NOMO-1 treated with DMSO at 0.1 percent for 48 hours (cell line): ENCODE measurements around the gene PIGO.
A peak's percentile ranks its signal among the peaks of the same experiment; 100 is the strongest.

ENCODE experiments used
- DNase-seq: peaks from one replicate; lab custom pipeline; 2025; ENCODE audit not compliant: unreplicated experiment; lab: John Stamatoyannopoulos, UW

Gene PIGO

DNA sequence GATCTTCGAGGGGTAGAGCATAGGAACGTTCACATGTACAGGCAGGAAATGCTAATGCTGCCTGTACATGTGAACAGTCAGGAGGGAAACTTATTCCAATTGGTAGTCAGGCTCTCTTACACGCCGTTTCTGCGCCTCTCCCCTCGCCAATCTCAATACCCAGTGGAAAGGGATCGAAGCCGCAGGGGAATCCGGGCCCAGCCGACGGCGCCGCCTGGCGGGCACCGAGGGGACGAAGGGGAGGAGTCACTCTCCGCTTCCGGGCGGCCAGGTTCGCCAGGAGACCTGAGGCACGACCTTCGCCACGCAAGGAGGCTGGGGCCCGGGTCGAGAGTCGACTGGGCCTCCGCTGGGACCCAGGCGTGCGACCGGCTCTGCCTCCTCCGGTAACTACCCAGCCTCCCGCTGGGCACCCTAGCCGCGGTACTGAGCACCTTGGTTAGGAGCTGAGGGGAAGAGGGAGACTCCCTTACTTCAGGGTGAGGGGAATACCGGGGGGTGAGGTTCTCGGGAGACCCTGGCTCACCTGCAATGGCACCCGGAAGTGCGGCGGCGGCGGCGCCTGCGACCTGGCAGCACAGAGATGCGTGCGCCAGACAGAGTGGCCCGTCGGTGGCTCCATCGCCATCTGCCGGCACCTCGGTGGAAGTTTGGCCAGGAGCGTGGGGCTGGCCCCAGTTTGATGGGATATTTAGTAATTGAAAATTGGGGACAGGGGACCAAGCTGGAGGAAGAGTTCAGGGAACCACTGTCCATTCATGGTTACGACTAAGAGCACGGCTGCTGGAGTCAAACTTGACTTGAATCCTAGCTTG, at the start of gene PIGO:
Gene PIGO, minus strand, starts transcription at position 557 of the 815 bp plus-strand sequence. CDS start 1,026 bp downstream, outside the sequence.
- peak; percentile 93 for DNase-seq

DNA sequence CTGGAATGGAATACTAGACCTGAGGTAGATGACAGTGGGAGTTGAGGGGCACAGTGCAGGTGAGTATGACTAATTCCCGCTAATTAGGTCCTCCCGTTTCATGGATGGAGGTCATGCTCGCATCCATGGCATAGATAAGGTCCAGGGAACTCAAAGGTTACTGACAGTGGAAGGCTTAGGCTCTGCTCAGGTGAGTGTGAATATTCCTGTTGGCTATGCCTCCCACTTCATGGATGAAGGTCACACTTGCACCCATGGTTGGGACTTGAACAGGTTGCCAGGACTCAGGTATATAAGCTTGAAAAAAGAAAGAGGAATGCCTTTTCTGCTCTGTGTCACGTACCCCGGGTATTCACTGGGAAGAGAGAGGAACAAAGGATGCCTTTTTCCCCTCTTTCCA, 45.6 kb upstream of the PIGO start:
- no peak for DNase-seq

DNA sequence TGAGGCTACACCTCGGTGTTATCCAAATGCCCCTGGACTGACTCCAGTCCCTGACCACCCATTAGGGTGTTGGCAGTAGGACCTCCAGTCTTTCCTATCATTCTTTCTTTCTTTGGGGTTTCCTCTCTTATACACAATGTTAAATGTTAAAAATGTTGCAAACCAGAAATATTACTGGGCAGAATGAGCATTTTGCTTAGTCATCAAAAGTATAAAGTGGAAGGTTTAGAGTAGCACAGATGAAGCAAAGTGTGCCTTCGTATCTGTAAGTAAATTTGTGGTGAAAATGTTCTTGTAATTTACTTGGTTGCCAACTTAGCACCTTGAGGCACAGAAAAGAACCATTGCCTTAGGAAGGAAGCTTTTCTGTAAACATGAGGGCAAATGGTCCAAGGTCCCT, 43.7 kb upstream of the PIGO start:
- DNase-seq = no peak

DNA sequence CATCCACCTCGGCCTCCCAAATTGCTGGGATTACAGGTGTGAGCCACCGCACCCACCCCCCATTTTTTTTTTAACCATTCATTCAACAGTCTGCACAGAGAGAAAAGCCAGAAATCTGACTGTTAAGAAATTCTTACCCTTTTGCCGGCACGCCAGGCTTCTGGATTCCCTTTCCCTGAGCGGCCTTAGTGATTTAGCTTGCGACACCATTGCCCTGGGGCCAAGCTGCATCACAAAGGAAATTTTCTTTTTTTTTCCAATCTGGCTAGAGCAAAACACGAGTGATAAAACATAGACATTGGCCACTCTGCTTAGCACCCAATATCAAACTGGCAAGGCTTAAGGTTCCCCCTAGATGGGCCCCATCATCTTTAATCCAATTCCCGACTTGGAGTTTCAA, 40.5 kb upstream of the PIGO start:
- no peak for DNase-seq

DNA sequence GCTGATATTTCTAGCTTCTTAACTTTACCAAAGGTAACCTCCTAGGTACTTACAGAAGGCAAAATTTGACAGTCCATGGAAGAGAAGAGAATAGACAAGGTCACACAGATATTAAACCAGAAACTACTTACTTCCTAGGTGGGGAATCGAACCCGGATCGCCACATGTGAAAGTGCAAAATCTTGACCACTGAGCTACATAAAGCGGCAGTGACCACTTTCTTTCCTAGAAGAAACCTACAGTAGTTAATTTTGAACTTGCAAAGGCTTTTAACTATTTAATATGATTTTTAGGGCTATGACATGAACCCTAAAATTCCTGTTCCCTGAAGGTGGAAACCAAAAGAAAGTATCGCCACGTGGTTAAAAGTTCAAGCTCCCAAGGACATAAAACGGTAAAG, 39.6 kb upstream of the PIGO start:
- DNase-seq = no peak

DNA sequence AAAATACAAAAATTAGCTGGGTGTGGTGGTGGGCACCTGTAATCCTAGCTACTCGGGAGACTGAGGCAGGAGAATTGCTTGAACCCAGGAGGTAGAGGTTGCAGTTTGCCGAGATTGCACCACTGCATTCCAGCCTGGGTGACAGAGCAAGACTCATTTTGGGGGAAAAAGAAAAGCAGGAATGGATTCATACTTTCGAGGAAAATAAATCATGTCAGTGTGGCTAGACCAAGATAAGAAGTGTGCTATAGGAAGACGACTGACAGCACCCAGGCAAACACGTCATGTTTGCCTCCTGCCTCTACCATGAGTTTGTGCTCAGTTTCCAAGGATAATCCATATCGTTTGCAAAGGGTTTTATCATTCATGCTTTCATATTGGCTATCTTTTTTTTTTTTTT, 38.5 kb upstream of the PIGO start:
- DNase-seq = no peak

DNA sequence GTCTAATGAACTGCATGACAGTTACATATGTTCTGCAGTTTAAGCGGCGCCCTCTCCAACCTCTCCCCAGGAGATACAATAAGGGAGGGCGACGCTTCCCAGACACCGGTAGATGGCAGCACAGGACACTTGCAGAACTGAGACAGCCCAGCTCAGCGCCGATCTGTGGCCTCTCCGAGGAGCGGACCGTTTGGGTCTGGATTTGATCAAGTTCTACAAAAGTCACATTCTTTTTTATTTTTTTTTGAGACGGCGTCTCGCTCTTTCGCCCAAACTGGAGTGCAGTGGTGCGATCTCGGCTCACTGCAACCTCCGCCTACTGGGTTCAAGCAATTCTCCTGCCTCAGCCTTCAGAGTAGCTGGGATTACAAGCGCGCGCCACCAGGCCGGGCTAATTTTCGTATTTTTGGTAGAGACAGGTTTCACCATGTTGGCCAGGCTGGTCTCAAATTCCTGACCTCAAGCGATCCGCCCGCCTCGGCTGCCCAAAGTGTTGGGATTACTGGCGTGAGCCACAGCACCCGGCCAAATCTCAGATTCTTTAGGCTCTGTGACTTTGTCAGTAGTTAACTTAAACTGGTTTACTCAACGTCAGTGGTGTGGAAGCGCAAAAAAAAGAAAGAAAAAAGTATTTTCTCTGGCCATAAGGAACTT, 20.6 kb upstream of the PIGO start:
- DNase-seq = peak; percentile 97

DNA sequence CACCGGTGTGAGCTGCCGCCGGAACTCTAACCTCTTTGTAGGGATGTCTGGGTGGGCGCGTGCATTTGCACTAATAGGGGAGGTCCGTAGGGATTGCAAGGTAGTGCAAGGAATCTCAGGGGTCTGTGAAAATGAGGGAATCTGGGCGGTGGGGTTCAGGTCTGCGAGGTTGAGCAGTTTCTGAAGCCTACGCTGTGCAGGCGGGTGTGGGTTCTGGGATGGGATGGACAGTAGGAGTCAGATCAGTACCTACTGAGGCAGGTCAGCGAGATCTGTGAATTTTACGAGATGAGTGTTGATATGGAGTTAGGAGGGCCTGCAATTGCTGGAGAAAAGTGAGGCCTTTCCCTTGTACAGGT, 20.1 kb upstream of the PIGO start:
- no peak for DNase-seq

DNA sequence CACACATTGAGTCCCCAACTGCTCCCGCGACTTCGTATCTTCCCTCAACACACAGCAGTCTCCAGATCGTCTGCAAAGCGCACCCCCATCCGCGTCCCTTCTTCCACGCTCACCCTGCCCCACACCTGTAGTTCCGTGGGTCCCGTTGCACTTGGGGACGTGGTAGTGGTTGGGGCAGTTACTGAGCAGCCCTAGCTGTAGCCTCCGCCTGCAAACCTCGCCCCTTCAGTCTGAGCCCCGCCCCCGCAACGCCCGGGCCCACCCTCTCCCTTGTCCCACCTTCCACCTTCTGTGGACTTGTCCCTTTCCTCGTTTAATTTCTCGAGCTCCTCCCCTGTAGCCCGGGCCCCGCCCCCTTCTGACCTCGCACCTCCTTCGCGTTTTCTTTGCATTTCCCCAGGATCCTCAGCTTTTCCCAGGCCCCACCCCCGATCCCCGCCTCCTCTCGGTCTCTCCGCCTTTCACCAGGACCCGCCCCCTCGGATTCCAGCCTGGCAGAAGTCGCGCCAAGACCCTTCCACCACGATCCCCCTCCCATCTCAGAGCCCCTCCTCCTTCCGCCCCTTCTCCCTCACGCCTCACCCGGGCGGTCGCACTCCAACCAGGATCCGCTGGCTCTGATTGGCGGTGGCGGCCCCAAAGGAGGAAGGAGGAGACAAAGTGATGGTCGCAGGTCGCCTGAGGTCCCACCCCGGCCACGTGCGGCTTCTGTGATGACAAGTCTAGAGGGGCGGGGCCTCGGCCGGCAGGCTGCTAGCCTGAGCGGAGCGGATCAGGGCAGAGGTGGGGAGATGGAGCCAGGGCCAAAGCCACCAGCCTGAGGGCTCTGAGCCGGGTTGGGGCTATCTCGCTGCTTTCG, 19.5 kb upstream of the PIGO start, which contains the start of gene ATOSB:
Gene ATOSB, minus strand, starts transcription at position 183 of the 859 bp plus-strand sequence. CDS start 7,588 bp downstream, outside the sequence.
- DNase-seq = peak; percentile 100

DNA sequence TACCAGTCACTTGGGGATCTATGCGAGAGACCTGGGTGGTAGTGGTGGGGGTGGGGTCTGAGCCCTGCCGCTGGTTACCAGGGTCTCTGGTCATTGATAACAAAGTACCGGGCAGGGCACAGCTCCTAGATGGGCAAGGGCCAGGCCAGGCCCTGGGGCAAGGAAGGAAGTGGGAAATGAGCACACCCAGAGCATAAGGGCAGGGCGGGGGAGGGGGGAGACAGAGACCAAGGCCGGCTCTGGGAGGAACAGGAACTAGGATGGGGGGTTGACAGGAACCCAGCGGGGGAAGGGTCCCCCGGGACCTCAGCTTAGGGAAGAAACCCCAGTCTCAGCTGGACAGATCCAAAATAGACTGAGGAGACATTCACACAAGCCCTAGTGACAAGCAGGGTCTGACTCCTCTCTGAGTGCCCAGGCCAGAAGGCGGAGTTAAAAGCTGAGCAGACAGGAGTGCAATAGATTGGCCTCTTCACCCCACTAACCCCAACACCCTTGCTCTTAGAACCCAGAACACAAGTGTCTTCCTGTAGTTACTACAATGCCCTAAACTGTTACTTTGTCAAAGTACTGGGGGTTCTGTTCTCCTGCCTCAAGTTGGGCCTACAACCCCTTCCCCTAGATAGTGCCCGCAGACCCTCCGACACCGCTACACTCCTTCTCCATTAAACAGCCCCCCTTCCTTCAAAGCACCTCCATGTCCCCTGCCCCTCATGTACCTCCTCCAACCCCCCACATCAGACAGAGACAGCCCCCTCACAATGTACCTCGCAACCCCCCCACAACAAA, 18.6 kb upstream of the PIGO start:
- DNase-seq = peak; percentile 84

DNA sequence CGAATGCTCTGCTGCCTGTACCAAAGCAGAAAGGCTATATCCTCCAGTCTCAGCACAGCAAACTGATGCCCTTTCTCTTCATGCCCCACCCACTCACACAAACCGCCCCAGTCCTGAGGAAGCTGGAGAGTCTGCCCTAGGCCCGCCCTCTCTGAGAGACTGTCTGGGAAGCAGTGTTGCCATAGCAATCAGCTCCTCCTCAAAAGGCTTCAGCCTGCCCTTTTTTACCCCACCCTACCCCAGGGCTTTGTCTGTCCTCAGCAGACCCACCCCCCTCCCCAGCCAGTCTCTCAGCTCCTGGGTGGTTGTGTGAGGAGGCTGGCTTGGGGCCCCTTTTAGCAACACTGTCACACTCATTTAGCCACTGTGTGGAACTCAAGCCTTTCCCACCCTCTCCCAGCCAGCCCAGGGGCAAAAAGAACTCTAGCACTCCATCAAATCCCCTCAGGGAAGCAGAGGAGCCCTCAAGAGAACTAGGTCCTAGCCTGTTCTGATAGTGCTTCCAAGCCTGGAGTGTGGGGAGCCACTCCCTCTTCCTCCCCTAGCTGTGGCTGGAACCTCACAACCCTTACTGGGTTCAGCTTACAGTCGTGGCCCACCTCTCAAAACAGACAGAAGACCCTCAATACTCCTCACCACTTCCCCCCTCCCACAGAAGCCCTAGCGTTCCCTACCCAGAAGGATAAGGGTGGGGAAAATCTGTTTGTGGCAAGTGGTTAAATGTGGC, 17.9 kb upstream of the PIGO start:
- DNase-seq = peak; percentile 93

DNA sequence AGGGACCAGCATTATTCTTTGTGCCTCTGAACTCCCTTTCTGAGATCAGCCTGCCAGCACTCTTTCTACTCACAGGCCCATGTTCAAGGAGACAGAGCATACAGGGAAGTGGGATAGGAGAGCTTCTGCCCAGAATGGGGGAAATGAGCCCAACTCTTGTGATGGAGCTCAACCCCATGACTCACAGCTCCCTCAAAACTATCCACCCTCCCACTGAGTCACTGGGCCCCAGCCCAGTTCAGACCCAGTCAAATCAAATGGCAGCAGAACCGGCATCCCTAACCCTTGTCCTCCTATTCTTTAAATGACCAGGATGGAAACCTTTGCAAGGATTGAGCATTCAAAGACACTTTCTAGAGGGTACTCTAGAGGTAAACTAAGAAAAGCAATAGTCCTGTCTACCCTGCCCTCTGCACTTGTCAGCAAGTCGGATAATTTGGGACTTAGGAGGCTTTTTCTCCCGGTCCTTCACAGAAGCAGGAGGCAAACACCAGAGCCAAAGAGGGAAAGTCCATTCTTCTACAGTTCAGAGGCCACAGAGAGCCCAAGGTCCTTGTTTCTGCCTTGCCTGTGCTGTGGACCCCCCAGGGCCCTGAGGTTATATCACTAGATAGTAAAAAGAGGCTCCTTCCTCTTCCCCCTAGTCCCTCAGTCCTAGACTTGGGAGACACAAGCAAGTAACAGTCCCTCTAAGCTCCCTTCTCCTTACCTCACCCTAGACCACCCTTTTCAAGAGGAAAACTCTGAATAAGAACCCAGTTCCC, 16.0 kb upstream of the PIGO start:
- DNase-seq = peak; percentile 32

DNA sequence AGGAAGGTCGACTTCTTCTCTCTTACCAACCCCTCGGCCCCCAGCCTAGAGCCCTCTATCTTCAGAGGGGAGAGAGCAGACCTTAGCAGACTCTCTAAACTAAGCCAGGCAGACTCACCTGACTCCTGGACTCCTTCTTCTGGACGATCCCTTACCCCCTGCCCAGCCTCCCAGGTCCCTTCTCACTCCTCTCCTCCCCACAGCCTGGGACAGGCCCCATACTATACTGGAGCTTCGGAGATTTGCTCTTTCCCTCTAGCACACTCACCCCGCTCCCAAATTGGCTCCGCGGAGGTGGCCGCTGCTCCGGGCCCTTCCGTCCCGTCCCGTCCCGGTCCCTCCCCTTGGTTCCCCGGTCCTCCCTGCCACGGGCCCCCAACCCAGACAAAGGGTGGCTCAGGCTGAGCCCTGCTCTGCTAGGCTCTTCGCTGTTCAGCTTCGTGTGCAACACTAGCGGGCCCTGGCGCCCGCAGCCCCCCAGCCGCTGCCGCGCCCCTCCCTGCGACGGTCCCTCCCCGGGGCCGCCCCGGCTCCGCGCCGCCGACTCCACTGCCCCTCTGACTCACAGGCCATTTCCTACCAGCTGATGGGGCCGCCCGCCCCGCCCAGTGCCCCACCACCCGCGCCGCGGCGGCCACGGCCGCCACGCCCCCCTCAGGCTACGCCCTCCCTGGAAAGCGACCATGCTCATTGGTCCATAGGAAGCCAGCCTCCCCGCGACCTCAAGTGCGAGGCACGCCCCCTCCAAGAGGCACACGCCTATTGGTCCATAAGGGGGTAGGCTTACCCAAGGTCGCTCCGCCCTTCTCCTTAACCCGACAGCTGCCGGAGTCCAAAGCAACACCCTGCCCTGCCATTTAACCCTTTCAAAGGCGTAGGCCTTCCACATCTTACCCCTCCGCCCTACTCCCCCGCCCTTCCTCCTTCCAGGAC, 14.9 kb upstream of the PIGO start:
- peak; percentile 99 for DNase-seq

DNA sequence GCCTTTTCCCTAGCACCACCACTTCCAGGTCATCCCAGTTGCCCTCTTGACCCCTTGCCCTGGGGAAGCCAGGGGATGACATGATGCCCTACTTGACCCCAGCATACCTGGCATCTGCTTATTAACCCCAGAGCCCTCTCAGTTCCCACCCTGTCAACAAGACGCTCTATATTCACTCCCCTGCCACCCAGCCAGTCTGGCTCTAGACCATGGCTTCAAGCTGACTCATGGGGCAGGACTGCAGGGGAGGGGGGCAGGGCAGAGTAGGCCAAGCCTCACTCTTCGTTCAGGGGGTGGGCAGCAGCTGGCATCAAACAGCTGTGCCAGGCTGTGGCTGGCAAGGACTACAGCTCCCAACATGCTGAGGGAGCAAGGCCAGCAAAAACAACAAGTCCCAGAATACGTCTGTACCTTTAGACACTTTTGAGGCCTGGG, 14.0 kb upstream of the PIGO start:
- no peak for DNase-seq

DNA sequence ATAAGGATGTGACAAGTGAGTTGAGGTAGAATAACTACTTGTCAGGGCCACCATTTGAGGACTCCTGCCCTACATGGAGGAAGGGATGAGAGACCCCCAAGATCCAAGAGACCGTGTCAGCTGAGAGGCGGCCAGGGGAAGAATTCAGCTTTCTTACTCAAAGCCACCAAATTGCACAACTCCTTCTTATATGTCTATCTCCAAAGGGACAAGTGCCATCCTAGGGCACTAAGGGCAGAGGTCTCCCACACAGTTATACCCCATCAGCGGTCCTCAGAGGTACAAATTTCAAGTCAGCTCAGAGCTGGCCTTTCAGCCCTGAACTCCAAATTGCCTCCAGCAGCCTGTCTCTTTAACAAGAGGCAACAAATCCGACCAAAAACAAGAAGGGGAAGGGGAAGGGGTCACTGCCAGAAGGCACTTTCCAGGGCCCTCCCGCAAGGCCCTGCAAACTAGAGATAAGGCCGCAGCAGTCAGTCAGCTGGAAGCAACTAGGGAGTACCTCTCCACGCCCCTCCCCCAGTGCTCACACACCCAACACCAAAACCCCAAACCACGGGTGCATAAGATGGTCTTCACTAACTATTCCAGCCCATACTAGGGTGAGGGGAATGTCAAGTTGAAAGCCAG, 12.7 kb upstream of the PIGO start:
- no peak for DNase-seq

DNA sequence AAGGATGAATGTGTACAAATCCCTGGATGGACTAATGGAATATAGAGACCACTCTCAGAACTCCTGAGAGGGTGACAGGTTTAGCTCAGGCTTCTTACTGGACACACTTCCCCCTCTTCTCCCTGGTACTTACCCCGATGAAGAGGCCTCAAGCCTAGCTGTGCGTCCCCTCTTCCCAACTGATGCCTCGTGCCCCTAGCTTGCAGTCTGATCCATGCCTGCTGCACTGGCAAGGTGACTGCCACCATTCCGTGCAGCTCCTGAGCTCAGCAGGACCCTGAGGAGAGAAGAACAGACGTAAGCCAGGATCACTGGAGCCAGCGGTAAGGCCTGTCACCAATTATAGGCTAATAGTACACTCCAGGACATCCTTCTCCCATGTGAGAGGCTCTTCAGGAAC, 12.1 kb upstream of the PIGO start:
- no peak for DNase-seq
